Hepatic stellate cell (primary cell): ENCODE data around the gene NKX1-1.

Source experiments
- DNase-seq: peaks from one replicate; pipeline ENCODE4 v3.0.0; 2011; ENCODE audit warnings: low spot score

Gene NKX1-1

DNA sequence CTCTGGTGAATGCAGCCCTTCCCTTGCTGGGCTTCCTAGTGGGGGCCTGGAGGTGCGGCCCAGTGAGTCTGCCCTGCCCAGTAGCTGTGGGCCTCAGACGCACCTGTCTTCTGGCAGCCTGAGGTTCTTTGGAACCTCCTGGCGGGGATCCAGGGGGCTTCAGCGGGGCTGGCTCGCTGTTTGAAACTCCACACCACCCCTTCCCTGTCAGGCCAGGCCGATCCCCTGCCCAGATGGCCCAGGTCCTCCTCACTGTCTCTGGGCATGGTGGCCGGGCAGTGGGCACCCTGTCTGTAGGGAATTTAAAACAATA is 10.7 kb upstream of the NKX1-1 start:
- no peak for DNase-seq

GRCh38 chr4:1416051-1416947 is 10.1 kb upstream of the NKX1-1 start:
- no peak for DNase-seq

DNA sequence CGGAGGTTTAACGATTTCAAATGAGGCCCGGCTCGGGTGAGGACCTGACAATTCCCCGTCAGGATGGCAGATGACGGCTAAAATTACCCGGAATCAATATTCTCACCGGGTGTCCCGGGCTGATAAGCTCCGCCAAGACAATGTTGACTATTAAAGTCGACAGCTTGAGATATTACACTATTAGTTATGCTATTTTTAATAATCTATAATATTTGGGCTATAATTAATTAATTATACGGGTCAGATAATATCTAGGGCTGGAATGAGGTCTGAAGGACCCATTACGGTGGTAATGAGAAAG is 9.4 kb upstream of the NKX1-1 start:
- DNase-seq = no peak

GRCh38 chr4:1414831-1415680 is 8.8 kb upstream of the NKX1-1 start:
- no peak for DNase-seq

DNA sequence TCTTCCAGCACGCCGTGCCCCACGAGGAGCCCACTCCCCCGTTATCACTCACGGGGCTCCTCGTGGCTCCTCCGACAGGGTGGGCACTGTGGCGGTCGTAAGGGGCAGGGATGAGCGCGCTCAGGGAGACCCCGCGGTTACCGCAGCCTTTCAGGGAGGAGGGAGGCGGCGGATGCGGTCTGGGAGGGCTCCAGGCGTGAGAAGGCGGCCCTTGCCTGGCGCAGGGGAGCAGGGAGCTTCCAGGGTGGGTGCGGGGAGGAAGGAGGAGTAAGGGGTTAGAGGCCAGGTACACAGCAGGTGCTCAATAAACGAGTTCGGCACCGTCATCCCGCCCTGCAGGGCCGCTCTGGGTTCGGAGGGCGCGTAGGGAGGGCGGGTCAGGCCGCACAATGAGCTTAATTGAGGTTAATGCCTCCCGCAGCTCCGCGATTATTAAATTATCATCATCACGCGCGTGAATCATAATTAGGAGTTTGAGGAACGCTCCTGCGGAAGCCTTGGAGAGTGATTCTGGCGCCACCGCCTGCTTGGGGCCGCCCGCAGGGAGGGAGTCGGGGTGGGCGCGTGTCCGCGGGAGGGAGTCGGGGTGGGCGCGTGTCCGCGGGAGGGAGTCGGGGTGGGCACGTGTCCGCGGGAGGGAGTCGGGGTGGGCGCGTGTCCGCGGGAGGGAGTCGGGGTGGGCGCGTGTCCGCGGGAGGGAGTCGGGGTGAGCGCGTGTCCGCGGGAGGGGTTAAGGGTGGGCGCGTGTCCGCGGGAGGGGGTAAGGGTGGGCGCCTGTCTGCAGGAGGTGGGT is 7.6 kb upstream of the NKX1-1 start:
- no peak for DNase-seq

DNA sequence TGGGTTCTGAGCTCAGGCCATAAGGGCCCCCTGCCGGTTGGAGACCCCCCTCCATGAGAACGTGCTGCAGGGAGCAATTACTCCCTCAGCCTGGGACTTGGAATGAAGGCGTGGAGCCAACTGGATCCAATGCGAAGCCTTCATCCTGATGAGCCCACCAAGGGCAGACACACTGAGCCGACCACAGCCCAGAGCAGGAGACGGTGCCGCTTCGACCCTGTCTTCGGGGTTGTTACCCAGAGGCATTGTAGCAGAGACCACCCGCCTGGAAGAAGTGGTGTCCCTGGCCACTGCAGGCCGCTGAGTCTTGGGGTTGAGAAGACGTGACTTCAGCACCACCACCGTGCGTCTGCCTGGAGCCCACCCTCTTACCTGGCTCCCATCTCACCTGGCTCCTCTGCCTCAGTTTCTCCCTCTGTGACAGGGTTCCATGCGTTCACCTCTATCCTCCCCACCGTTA is 7.0 kb upstream of the NKX1-1 start:
- DNase-seq = no peak

DNA sequence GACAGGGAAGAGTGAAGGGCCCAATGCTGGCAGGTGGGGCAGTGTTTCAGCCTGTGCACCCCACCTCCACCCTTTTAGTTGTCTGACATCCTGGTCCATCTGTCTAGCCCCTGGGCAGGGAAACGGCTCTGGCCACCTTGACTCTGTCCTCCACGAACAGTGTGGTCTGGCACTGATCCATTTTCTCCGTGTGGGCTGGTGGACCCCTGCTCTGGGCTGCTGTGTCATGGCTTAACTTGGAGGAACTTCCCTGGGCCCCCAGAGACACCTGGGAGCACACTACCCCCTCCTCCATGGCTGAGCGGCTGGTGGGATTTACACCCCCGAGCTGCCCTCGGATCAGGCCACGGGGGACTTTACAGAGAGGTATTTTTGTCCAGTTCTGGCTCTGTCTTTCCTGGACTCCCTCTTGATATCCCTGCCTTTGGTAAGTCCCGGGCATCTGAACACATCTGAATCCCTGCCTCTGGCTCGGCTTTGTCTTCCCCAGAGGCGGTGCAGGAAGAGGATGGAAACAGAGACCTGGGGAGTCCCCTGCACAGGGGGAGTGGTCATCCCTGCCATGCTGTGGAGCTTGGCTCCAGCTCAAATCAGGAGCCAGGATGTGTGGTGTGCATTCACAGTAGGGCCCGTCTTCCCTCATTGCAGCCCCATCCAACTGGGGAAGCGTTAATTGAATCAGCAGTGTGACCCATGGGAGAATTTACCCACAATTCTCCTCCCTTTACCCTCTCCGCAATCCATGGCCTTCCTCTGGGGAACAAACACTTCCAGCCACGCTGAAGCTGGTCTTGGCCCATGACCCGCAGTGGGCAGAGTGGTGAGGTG is 6.3 kb upstream of the NKX1-1 start:
- DNase-seq = peak; percentile 13

- peak; percentile 9 for DNase-seq
These were observed 5.5 kb upstream of the NKX1-1 start for GRCh38 chr4:1411436-1412375.

- peak; percentile 69 for DNase-seq
These were observed 4.5 kb upstream of the NKX1-1 start for GRCh38 chr4:1410491-1411325.

- DNase-seq = no peak
These were observed 3.5 kb upstream of the NKX1-1 start for GRCh38 chr4:1409491-1410425.

DNA sequence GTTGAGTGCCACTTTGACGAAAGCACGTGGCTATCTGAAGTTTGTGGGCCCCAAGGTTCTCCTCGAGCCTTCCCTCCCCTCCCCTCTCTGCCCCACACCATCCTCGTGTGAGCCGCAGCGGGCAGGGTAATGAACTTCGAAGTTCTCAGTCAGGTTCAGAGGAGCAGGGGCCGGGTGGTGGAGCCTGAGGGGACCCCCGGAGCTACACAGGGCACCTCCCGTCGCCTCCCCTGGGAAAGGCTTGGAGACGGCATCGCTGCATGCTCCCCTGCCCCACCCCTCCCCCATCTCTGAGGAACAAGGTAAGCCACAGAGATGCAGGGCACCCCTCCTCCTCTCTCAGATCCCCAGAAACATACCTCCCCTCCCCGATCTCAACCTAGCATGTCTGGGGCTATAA is 2.8 kb upstream of the NKX1-1 start:
- no peak for DNase-seq

GRCh38 chr4:1408418-1408817 is 2.2 kb upstream of the NKX1-1 start:
- DNase-seq = no peak

- no peak for DNase-seq
These were observed 1.6 kb upstream of the NKX1-1 start for GRCh38 chr4:1407657-1408333.

DNA sequence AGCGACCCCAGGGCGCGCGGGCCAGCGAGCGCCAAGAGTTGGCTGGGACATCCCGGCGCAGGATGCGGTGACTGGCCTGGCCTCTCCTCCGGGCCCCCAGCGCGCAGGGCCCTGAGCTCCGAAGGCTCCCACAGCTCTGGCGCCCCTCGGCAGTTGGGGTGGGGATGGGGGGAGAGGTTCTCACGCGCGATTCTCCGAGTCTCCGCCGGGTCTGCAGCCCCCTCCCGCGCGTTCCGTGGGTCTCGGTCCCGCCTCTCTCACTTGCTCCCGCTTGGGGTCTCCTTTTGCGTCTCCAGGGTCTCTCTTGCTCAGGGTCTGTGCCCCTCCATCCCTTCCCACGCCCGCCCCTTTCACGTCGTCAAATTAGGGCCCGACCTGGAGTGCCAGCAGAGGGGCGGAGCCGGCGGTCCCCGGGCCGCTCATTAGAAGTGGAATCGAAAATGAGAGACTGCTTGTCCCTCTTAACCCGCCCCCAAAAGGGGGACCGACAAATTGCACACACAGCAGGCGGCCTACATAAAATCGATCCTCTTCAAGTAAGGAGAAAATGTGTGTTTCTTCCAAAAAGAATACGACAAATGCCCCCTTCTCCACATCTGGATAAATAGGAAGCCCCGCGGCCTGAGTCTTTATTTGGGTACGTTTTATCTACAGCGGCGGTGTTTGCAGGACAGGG is 877 bp upstream of the NKX1-1 start:
- DNase-seq = no peak

DNA sequence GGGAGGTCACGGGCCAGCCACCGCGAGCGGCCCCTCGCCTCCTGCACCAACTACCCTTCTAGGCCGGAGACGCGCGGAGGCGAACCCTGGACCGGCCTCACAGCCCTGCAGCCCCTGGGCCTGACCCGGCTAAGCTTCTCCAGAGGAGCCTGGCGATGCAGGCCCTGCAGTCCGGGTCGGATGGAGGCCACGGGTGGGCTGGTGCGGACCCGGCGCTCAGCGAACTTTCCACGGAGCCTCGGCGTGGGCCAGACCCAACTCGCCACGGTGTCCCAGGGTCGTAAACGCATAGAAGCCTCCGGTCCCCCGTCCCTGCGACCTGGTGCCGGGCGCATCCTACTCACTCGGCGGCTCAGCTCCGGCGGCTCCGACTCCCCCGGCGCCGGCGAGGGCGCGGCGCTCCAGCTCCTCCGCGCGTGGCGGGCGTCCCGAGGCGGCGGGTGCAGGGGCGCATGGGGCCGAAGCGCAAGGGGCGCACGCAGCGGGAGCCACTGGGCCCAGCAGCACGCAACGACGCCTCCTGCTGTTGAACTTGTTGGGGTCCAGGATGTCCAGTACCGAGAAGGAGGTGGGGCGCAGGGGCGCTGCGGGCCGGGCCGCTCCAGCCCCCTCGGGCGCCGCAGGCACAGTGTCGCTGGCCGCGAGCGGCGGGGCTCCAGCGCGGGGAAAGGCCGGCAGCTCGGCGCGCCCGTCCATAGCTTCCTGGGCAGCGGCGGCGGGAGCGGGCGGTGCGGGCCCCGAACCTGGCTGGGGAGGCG is 427 bp downstream of the NKX1-1 start:
- DNase-seq = no peak

DNA sequence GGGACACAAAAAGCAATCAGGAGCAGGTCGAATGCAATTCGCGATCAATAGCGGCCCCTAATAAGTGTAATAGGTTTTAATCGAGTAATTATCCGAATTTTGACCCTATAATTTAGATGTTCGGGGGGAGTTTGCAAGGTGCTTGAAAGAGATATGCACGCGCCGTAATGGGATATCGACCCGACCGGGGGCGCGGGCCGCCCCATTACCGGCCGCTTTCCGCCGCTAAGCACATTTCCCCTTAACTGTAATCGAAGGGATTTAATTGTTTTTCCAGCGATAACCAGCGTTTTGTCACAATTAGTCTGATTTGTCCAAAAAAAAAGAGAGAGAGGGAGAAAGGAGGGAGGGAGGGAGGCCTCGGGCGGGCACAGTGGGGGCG is 997 bp downstream of the NKX1-1 start:
- DNase-seq = no peak
